Measurements from ENCODE around the gene LDLRAD2. TPM values are rescaled to one million over a fixed set of nuclear protein-coding genes. Genes with fewer than 3 reads are reported as not detected.
"Not testable (repeated sequence)": the region's sequence is repeated elsewhere in the genome, so short reads cannot be mapped to it uniquely, and the experiment has no call there.

LDLRAD2 gene
- total RNA-seq, 1 donor from 2014 or later: 0.21 TPM

- DNase-seq: no peak
Measured at GRCh38 chr1:21823980-21824702, 12.1 kb downstream of the LDLRAD2 start.

GRCh38 chr1:21824926-21825325 lies 12.9 kb downstream of the LDLRAD2 start:
- no peak for DNase-seq

GRCh38 chr1:21825393-21825792 lies 13.3 kb downstream of the LDLRAD2 start:
- DNase-seq: no peak

GRCh38 chr1:21826694-21827093 lies 14.6 kb downstream of the LDLRAD2 start:
- DNase-seq: not testable (repeated sequence)

GRCh38 chr1:21827141-21827679 lies 15.1 kb downstream of the LDLRAD2 start:
- DNase-seq: no peak

- DNase-seq: no peak
Measured at GRCh38 chr1:21828075-21828474, 16.0 kb downstream of the LDLRAD2 start.

GRCh38 chr1:21828506-21829210 lies 16.6 kb downstream of the LDLRAD2 start:
- DNase-seq: no peak

- DNase-seq: no peak
Measured at GRCh38 chr1:21829294-21829693, 17.2 kb downstream of the LDLRAD2 start.

- DNase-seq: no peak
Measured at GRCh38 chr1:21830792-21831453, 18.9 kb downstream of the LDLRAD2 start.

GRCh38 chr1:21831454-21831970 lies 19.4 kb downstream of the LDLRAD2 start:
- DNase-seq: no peak

GRCh38 chr1:21833392-21833976 lies 21.4 kb downstream of the LDLRAD2 start:
- DNase-seq: no peak

GRCh38 chr1:21834094-21834493 lies 22.0 kb downstream of the LDLRAD2 start:
- DNase-seq: no peak

- no peak for DNase-seq
Measured at GRCh38 chr1:21834666-21835065, 22.6 kb downstream of the LDLRAD2 start.

- no peak for DNase-seq
Measured at GRCh38 chr1:21836010-21836409, 23.9 kb downstream of the LDLRAD2 start.

- no peak for DNase-seq
Measured at GRCh38 chr1:21836729-21837128, 24.7 kb downstream of the LDLRAD2 start.

GRCh38 chr1:21837476-21837875 lies 25.4 kb downstream of the LDLRAD2 start:
- no peak for DNase-seq

- no peak for DNase-seq
Measured at GRCh38 chr1:21838359-21839157, 26.5 kb downstream of the LDLRAD2 start.

GRCh38 chr1:21839337-21840037 lies 27.4 kb downstream of the LDLRAD2 start:
- DNase-seq: no peak

GRCh38 chr1:21840981-21841380 lies 28.9 kb downstream of the LDLRAD2 start:
- DNase-seq: no peak

- no peak for DNase-seq
Measured at GRCh38 chr1:21841852-21842466, 29.9 kb downstream of the LDLRAD2 start.

All from tongue (tissue), 2 donors.